ENCODE data around the gene ENAH.

Gene ENAH

DNA sequence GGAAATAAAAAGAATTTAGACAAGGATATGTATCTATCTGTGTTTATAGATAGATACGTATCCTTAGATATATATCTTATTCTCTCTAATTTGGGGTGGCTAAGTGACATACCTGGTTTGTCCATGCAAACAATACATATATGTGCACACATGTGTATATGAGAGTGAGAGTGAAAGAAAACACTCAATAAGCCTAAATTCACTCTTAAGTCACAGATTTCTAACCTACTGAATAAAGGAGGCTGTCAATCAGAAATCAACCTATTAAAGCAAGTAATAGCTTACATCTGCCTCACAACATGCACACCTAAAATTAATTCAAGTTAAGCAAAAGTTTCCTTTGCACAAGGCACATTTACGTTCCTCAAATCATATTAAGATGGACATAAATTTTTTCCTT lies 118.2 kb downstream of the ENAH start:
- no peak for DNase-seq
- Mint-ChIP-seq H3K36me3 (no peaks in the 10 kb centered on the region), H3K4me1 (no peaks in the 10 kb centered on the region), H3K27me3 (peaks cover 3% of the 10 kb centered on the region), H3K9me3 (no peaks in the 10 kb centered on the region), H3K27ac (no peak overlapping the region), H3K4me3 (no peak overlapping the region)
- CTCF ChIA-PET = no interaction called here

DNA sequence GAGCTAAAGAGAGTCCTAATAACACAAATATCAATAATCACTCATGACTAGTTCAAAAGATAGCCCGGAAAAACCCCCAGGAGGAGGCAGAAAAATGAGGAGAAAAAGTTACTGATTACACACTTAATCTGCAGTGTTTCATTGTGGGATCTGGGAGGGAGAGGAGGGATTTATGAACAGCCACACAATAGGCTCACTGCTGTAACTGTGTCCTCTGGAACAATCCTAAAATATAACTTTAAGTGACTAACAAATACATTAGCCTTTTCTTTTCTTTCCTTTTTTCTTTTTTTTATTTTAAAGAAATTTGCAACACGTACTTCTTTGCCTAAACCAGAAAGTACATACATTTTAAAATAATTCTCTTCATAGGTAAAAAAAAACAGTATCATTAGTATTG lies 118.8 kb downstream of the ENAH start:
- no peak overlapping the region for H3K27ac Mint-ChIP-seq
- H3K4me3 Mint-ChIP-seq = no peak overlapping the region
- no peak for DNase-seq
- CTCF ChIA-PET = interaction anchor here (0.7 kb wide), 1 partner anchor 53 kb away, joined by 3 read pairs; no protein-coding TSS in a partner anchor
- peaks cover 2% of the 10 kb centered on the region for H3K27me3 Mint-ChIP-seq
- no peaks in the 10 kb centered on the region for H3K36me3 Mint-ChIP-seq
- no peaks in the 10 kb centered on the region for H3K9me3 Mint-ChIP-seq
- no peaks in the 10 kb centered on the region for H3K4me1 Mint-ChIP-seq

DNA sequence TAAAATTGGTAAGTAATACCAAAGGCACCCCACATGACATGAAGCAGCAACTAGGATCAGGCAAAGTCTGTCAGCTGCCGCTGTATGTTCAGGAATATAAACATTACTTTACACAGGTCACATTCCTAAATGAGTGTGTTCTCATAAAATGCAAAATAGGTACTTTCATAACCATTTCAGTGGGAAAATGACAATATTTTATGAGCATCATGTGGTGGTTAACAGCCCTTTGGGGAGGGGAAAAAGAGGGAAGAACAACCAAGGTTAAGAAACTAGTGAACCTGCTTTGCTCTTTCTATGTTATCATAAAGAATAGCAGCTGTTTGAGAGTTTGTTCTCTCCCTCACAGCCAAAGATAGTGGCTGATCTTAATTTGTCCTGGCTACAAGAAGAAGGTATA lies 119.7 kb downstream of the ENAH start:
- no peaks in the 10 kb centered on the region for H3K36me3 Mint-ChIP-seq
- H3K27me3 Mint-ChIP-seq = no peaks in the 10 kb centered on the region
- no peak for DNase-seq
- no peak overlapping the region for H3K4me3 Mint-ChIP-seq
- H3K9me3 Mint-ChIP-seq = no peaks in the 10 kb centered on the region
- CTCF ChIA-PET = no interaction called here
- H3K4me1 Mint-ChIP-seq = no peaks in the 10 kb centered on the region
- H3K27ac Mint-ChIP-seq = no peak overlapping the region

DNA sequence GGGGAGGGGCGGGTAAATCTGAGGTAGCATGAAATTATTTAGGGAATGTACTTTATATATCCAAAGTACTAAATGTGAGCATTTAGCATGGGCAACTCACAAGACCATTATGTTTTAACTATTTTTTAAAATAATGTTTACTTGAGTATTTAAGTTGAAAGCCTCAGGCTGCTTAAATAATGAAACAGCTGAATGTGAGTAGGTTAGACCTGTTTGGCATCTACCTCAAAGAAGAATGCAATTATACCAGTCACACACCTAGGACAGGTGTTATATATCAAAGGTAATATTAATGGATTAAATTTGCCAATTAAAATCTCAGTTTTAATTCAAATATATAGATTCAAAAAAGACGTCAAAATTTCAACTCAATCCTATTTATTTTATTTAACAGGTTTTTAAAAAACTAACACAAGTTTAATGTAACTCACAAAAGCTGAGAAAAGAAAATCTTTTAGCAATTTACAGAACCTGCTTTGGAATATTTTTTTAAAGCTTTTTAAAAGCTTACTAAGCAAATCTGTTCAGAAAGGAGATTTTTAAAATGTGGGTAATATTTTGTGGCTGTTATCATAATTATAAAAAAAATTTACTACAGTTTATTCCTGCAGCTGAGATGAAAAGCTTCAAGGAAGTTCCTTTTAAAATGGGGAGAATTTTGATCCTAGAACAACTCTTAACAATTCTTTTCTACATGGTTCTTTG lies 120.5 kb downstream of the ENAH start:
- H3K4me3 Mint-ChIP-seq = no peak overlapping the region
- no peak for DNase-seq
- H3K27me3 Mint-ChIP-seq = no peaks in the 10 kb centered on the region
- H3K4me1 Mint-ChIP-seq = no peaks in the 10 kb centered on the region
- H3K9me3 Mint-ChIP-seq = no peaks in the 10 kb centered on the region
- CTCF ChIA-PET = no interaction called here
- H3K27ac Mint-ChIP-seq = no peak overlapping the region
- H3K36me3 Mint-ChIP-seq = no peaks in the 10 kb centered on the region

DNA sequence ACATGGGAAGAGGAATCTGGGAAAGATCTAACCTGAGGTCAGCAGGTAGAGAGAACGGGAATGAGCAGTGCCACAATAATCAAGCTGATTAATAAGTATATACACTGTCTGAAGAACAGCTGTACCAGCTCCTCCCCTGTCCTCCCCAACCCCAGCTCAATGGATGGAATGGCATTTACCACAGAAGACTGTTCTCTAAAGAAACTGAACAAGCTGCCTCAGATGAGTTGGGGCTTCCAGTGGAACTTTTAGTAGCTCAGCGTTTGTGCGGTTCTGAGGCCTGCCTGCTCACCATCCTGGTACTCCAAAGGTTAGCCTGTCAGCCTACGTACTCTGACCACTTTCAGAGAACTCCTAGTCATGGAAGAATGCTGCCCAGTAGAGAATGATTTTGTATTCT lies 123.2 kb downstream of the ENAH start:
- Mint-ChIP-seq H3K36me3 (no peaks in the 10 kb centered on the region), H3K27ac (no peak overlapping the region), H3K27me3 (peaks cover 4% of the 10 kb centered on the region), H3K4me1 (no peaks in the 10 kb centered on the region), H3K4me3 (no peak overlapping the region), H3K9me3 (no peaks in the 10 kb centered on the region)
- no peak for DNase-seq
- CTCF ChIA-PET = no interaction called here

DNA sequence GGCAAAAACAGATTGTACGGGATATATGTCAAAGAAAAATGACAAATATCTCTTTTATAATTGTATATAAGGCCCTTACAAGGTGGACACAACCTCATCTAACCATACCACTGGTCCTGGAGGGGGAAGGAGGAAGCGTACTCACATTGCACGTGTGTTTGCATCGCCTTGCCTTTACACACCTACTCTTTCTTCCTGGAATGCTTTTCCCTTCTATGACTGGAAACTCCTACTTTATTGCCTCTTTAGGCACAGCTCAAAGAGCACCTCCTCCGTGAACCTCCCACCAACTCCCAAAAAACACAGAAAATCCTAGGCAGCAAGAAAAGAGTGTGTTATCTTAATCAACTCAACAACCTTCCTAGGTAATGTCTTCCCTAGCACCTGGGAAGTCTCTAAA lies 125.3 kb downstream of the ENAH start:
- Mint-ChIP-seq H3K27ac (no peak overlapping the region), H3K36me3 (no peaks in the 10 kb centered on the region), H3K4me1 (no peaks in the 10 kb centered on the region), H3K27me3 (peaks cover 4% of the 10 kb centered on the region), H3K9me3 (no peaks in the 10 kb centered on the region), H3K4me3 (no peak overlapping the region)
- CTCF ChIA-PET = no interaction called here
- no peak for DNase-seq

DNA sequence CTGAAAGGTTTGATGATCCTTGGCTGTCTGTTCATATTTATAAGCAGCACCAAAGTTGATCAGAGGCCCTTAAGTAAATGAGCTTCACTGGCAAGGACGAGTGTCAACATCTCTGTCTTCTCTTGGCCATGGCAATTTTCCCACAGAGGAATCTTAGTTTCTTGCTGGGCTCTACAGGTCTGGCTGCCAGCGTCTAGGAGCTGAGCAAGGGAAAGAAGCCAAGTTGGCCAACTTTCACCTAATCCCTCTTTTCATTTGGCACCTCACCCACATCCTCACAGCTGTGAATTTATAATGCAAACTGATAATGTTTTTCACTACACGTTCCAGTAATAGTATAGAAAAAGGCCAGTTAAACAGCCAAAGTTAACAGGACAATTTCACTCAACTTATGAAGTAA lies 126.0 kb downstream of the ENAH start:
- Mint-ChIP-seq H3K9me3 (no peaks in the 10 kb centered on the region), H3K36me3 (no peaks in the 10 kb centered on the region), H3K4me3 (no peak overlapping the region), H3K27me3 (peaks cover 4% of the 10 kb centered on the region), H3K4me1 (no peaks in the 10 kb centered on the region), H3K27ac (no peak overlapping the region)
- CTCF ChIA-PET = no interaction called here
- no peak for DNase-seq

DNA sequence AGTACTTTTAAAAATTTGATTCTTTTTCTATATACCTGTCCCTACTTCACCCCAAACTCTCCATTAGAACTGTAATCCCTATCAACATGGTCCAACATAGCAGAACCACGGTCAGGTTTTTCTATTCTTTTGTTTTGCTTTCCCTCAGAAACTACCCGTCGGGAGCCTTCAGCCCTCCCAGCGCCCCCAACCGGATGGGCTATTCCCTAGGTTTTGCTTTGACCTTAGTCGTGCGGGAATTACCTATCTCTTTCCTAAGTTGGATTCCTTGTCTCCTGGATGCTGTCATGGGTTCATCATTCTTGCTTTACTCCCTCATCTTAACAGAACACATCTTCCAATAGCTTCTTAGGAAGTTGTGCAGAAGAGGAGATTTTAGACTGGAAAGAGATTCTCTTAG lies 127.5 kb downstream of the ENAH start:
- H3K4me1 Mint-ChIP-seq = no peaks in the 10 kb centered on the region
- CTCF ChIA-PET = interaction anchor here (1.2 kb wide), 1 partner anchor 28 kb away, joined by 4 read pairs; no protein-coding TSS in a partner anchor
- no peaks in the 10 kb centered on the region for H3K9me3 Mint-ChIP-seq
- DNase-seq = no peak
- H3K4me3 Mint-ChIP-seq = no peak overlapping the region
- H3K27ac Mint-ChIP-seq = no peak overlapping the region
- H3K27me3 Mint-ChIP-seq = peaks cover 4% of the 10 kb centered on the region
- no peaks in the 10 kb centered on the region for H3K36me3 Mint-ChIP-seq

DNA sequence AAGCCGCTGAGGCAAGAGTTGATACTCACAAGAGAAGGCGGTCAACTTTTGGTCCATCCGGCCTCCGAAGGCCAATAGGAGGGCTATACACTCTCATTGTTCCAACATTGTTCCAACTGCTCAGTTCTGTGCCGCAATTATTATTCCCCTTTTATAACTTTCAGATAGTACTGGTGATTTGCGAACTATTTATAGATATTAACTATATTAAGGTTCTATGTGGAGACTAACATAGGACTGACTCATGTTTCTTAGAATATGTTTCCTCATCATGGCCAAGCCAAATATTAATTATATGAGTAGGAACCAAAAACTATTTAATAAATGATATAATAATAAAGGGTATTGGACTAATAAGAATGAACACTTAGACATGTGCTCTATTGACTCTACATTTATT lies 128.4 kb downstream of the ENAH start:
- CTCF ChIA-PET = no interaction called here
- H3K27ac Mint-ChIP-seq = no peak overlapping the region
- no peaks in the 10 kb centered on the region for H3K4me1 Mint-ChIP-seq
- H3K4me3 Mint-ChIP-seq = no peak overlapping the region
- peaks cover 4% of the 10 kb centered on the region for H3K27me3 Mint-ChIP-seq
- no peaks in the 10 kb centered on the region for H3K36me3 Mint-ChIP-seq
- no peak for DNase-seq
- no peaks in the 10 kb centered on the region for H3K9me3 Mint-ChIP-seq

DNA sequence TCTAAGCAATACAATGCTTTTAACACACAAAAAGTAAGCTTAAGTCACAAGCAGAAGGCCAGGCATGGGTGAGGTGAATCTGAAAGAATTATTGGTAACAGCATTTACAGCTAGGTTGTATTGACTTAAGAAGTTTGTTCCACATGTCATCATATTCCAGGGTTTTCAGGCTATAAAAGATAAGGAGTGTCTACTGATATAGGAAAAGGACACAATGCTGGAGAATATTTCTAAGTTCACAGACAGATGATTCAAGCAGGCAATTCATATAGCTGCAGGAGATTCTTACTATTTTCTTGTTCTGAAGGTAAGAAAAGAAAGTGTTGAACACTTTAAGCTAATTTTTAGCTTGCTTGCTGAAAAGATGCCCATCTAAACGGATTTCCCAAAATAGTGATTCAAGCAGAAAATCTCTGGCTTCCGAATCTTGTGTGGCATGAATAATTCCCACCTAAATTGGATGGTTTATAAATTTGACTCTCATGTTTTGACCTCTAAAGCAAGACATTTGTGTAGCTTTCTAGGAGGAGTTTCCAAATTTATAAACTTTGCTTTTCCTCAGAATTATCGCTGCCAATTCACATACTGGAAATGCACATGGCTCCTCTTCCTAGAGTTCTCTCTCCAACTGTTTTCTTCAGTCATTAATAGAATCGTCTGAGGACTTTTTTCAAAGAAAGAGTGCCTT lies 129.5 kb downstream of the ENAH start:
- Mint-ChIP-seq H3K36me3 (no peaks in the 10 kb centered on the region), H3K4me3 (no peak overlapping the region), H3K27me3 (peaks cover 9% of the 10 kb centered on the region), H3K27ac (no peak overlapping the region), H3K9me3 (no peaks in the 10 kb centered on the region), H3K4me1 (no peaks in the 10 kb centered on the region)
- CTCF ChIA-PET = no interaction called here
- DNase-seq = no peak

DNA sequence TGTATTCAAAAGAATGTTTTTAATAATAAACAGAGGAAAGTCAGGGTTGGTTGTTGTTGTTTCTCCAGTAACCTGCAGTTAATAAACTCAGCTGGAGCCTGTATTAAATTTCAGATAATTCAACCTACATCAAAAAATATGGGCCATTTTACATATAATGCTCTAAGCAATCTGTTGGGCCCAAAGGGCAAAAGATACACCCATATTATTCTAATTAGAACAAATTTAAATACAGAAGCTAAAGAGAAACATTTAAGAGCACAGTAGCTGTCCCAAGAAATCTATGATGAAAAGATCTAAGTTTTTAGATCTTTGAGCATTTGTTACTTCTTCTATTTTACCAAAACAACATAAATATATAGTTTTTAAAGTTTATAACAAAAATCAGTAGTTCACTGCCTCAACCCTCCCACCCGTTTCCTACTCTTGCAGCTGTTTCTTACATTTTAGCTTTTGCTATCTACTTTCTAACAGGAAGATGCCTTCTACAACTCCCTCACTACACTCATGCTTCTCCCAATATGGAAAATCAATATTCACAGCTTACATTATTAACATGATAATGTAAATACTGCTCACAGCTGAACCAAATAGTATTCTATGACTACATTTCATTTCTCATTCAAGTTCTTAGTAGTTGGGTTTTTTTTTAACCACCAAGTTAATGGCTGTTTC lies 130.2 kb downstream of the ENAH start:
- DNase-seq = no peak
- H3K9me3 Mint-ChIP-seq = no peaks in the 10 kb centered on the region
- no peaks in the 10 kb centered on the region for H3K36me3 Mint-ChIP-seq
- H3K27ac Mint-ChIP-seq = no peak overlapping the region
- H3K4me1 Mint-ChIP-seq = no peaks in the 10 kb centered on the region
- H3K27me3 Mint-ChIP-seq = peaks cover 11% of the 10 kb centered on the region
- H3K4me3 Mint-ChIP-seq = no peak overlapping the region
- CTCF ChIA-PET = no interaction called here

DNA sequence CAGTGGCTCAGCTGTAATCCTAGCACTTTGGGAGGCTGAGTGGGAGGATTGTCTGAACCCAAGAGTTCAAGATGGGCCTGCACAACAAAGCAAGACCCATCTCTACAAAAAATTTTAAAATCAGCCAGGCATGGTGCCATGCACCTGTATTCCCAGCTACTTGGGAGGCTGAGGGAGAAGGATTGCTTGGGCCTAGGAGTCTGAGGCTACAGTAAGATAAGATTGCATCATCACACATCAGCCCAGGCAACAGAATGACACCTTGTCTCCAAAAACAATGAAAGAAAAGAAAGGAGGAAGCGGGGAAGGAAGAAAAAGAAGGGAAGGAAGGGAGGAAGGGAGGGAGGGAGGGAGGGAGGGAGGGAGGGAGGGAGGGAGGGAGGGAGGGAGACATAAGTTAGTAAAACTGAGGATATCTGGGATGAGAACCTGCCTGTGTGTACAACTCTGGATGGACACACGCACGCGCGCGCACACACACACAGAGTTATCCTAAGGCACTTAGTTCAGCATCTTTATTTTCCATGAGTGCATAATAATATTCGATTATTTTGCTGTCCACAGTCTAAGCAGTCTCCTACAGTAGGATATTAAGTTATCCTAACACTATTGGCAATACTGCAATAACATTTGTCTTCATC lies 132.2 kb downstream of the ENAH start:
- no peaks in the 10 kb centered on the region for H3K36me3 Mint-ChIP-seq
- H3K4me1 Mint-ChIP-seq = no peaks in the 10 kb centered on the region
- DNase-seq = no peak
- H3K27me3 Mint-ChIP-seq = peaks cover 16% of the 10 kb centered on the region
- H3K4me3 Mint-ChIP-seq = no peak overlapping the region
- no peaks in the 10 kb centered on the region for H3K9me3 Mint-ChIP-seq
- CTCF ChIA-PET = no interaction called here
- H3K27ac Mint-ChIP-seq = no peak overlapping the region

DNA sequence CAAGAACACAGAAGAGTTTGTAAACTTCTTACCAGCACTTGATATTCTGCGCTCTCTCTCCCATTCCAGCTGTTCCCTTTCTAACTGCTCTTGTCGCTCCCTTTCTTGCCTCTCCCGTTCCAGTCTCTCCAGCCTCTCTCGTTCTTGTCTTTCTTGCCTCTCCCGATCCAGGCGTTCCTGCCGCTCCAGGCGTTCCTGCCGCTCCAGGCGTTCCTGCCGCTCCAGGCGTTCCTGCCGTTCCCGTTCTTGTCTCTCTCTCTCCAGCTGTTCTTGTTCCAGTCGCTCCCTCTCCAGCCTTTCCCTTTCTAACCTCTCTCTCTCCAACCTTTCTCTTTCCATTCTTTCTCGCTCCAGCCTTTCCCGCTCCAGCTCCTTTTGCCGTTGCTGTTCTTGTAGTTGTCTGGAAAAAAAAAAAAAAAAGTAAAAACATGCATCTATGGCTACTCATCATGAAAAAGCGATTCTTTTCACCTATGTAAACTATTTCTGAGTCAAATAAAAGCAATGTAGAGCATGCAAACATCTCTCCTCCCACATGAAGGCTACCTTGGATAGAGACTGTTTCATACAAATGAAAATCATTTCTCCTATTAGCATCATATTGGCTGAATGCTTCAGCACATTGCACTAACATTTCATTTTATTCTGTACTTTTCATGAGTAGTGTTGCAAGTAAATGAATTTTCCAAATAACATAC lies 133.6 kb downstream of the ENAH start:
- H3K36me3 Mint-ChIP-seq = no peaks in the 10 kb centered on the region
- peaks cover 16% of the 10 kb centered on the region for H3K27me3 Mint-ChIP-seq
- H3K4me3 Mint-ChIP-seq = no peak overlapping the region
- H3K9me3 Mint-ChIP-seq = no peaks in the 10 kb centered on the region
- no peaks in the 10 kb centered on the region for H3K4me1 Mint-ChIP-seq
- DNase-seq = no peak
- CTCF ChIA-PET = no interaction called here
- no peak overlapping the region for H3K27ac Mint-ChIP-seq

DNA sequence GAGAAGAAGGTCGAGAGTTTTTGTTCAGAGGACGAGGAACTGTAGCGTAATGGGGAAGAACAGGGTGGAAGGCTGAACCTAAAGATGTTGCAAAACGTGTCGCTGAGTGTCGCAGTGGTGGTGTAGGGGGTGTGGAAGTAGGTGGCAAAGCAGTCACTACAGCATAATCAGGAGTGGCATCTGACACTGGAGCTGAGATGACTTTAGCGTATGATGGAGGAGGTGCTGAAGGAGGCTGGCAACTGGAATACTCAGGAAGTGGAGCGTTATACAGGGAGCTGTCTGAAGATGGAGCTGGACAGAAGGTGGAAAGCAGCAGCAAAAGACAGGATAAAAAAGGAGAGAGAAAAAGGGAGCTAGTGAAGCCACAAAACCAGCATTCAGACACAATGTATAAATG lies 135.2 kb downstream of the ENAH start:
- no peak for DNase-seq
- Mint-ChIP-seq H3K4me1 (no peaks in the 10 kb centered on the region), H3K9me3 (no peaks in the 10 kb centered on the region), H3K4me3 (no peak overlapping the region), H3K27ac (no peak overlapping the region), H3K27me3 (peaks cover 16% of the 10 kb centered on the region), H3K36me3 (no peaks in the 10 kb centered on the region)
- CTCF ChIA-PET = interaction anchor here (1.0 kb wide), 1 partner anchor 11 kb away, joined by 3 read pairs; no protein-coding TSS in a partner anchor

Data from activated naive CD4-positive, alpha-beta T cell treated with anti-CD3 and anti-CD28 coated beads, Interleukin-2, amount 10 ng/mL, durations not matched to agents 7 days and 5 days (primary cell).